A549 (cell line): ENCODE results near the gene SDHAF2. TPM values are rescaled to one million over a fixed set of nuclear protein-coding genes. Genes with fewer than 3 reads are reported as not detected.

Source experiments
- ATAC-seq, 2 experiments: fragments of 200-7000 bp in 1 of 2; fragments of >200 bp in 1 of 2; cut with Nextera tagmentation in 1 of 2; cut with Tn5 transposase in 1 of 2; 3 replicates each; pipeline versions ENCODE4 v1.8.0 to v1.9.1; 2018 to 2020; ENCODE audit warnings: mild to moderate bottlenecking in 1 of 2, moderate library complexity in 1 of 2
- CTCF ChIA-PET: fragments of 300-600 bp; sonication (Branson Sonifier 250); formaldehyde crosslinking; extraction: SDS; loops from one replicate; lab custom pipeline; 2021; ENCODE audit warnings: antibody characterized with exemption, inconsistent platforms; lab: Yijun Ruan, JAX
- POLR2A ChIA-PET: fragments of 350-600 bp; formaldehyde crosslinking; extraction: SDS; loops from one replicate; lab custom pipeline; 2021; ENCODE audit warnings: antibody characterized with exemption, inconsistent platforms; lab: Yijun Ruan, JAX
- DNase-seq, 2 experiments: peaks; one replicate each; pipeline versions ENCODE4 v3.0.0 to v3.0.0-alpha.2; 2011 to 2016; ENCODE audit warnings: low read depth in 1 of 2, low spot score in 1 of 2
- FAIRE-seq: peaks from 2 replicates; lab custom pipeline; 2011; peaks lifted over from hg19 to GRCh38; lab: Jason Lieb, UNC
- H3K27ac ChIP-seq, 2 experiments: fragments of >200 bp; sonication (Bioruptor Twin); formaldehyde crosslinking; 3 replicates each; pipeline ENCODE4 v1.5.1; 2016 to 2017
- H3K4me1 ChIP-seq: fragments of >200 bp; sonication (Bioruptor Twin); formaldehyde crosslinking; 3 replicates; pipeline ENCODE4 v1.6.1; 2016
- H3K4me2 ChIP-seq: fragments of >200 bp; sonication (Bioruptor Twin); formaldehyde crosslinking; 3 replicates; pipeline ENCODE4 v1.6.1; 2016
- H3K4me3 ChIP-seq: fragments of >200 bp; sonication (Bioruptor Twin); formaldehyde crosslinking; 3 replicates; pipeline ENCODE4 v1.5.1; 2016
- H3K9me3 ChIP-seq: fragments of >200 bp; sonication (Bioruptor Twin); formaldehyde crosslinking; 3 replicates; pipeline ENCODE4 v1.6.1; 2016
- BHLHE40 ChIP-seq: IDR thresholded peaks from 2 replicates; pipeline ENCODE4 v1.6.1; 2012; ENCODE audit warnings: low read depth, low read length, inconsistent platforms
- CBX2 ChIP-seq: fragments of 200-600 bp; sonication (generic); IDR thresholded peaks from 2 replicates; pipeline ENCODE4 v1.6.1; 2016; ENCODE audit warnings: low read depth, mild to moderate bottlenecking, borderline replicate concordance
- EHF ChIP-seq: fragments of 250-450 bp; sonication (Bioruptor Pico); IDR thresholded peaks from 2 replicates; pipeline ENCODE4 v1.5.0; 2020; ENCODE audit warnings: mild to moderate bottlenecking
- EHMT2 ChIP-seq: fragments of 200-600 bp; sonication (generic); IDR thresholded peaks from 2 replicates; pipeline ENCODE4 v1.6.1; 2016; ENCODE audit warnings: antibody characterized with exemption, low read depth, mild to moderate bottlenecking, moderate library complexity
- FOSB ChIP-seq: fragments of 250-450 bp; sonication (Bioruptor Pico); IDR thresholded peaks from 2 replicates; pipeline ENCODE4 v1.5.0; 2020; ENCODE audit warnings: mild to moderate bottlenecking, moderate library complexity
- FOXS1 ChIP-seq: fragments of 250-450 bp; sonication (Bioruptor Pico); IDR thresholded peaks from 2 replicates; pipeline ENCODE4 v1.5.0; 2020; ENCODE audit warnings: mild to moderate bottlenecking, moderate library complexity
- HEYL ChIP-seq: fragments of 250-450 bp; sonication (Bioruptor Pico); IDR thresholded peaks from 2 replicates; pipeline ENCODE4 v1.8.0; 2021; ENCODE audit warnings: mild to moderate bottlenecking, moderate library complexity
- HOXB5 ChIP-seq: fragments of 250-450 bp; sonication (Bioruptor Pico); IDR thresholded peaks from 2 replicates; pipeline ENCODE4 v1.5.0; 2020; ENCODE audit warnings: mild to moderate bottlenecking, moderate library complexity
- JUN ChIP-seq, 2 experiments: fragments of >200 bp; sonication (Bioruptor Twin); formaldehyde crosslinking; IDR thresholded peaks; 2 replicates in 1 of 2; 3 replicates in 1 of 2; pipeline ENCODE4 v1.6.1; 2016 to 2017
- KDM1A ChIP-seq: fragments of 200-600 bp; sonication (generic); IDR thresholded peaks from 2 replicates; pipeline ENCODE4 v1.6.1; 2016; ENCODE audit warnings: low read depth, mild to moderate bottlenecking
- KDM5A ChIP-seq: fragments of 200-600 bp; sonication (generic); IDR thresholded peaks from 2 replicates; pipeline ENCODE4 v1.6.1; 2016; ENCODE audit warnings: antibody characterized with exemption, mild to moderate bottlenecking
- MAFK ChIP-seq: fragments of 450-650 bp; IDR thresholded peaks from 2 replicates; pipeline ENCODE4 v1.6.1; 2014; ENCODE audit not compliant: partially characterized antibody
- MAZ ChIP-seq: fragments of 150-350 bp; IDR thresholded peaks from 2 replicates; pipeline ENCODE4 v1.6.1; 2014; ENCODE audit warnings: antibody characterized with exemption, low read depth, low read length, borderline replicate concordance
- MYC ChIP-seq: IDR thresholded peaks from 2 replicates; pipeline ENCODE4 v1.6.1; 2012; ENCODE audit warnings: mild to moderate bottlenecking, inconsistent platforms, low read length, improper control_type of control experiment, borderline replicate concordance
- PHF8 ChIP-seq: fragments of 200-600 bp; sonication (generic); IDR thresholded peaks from 2 replicates; pipeline ENCODE4 v1.6.1; 2016; ENCODE audit warnings: low read depth, mild to moderate bottlenecking, antibody characterized with exemption, moderate library complexity, borderline replicate concordance
- RAD21 ChIP-seq, 2 experiments: fragments of >200 bp in 1 of 2; sonication (Bioruptor Twin) in 1 of 2; formaldehyde crosslinking in 1 of 2; IDR thresholded peaks in 1 of 2; conservative IDR thresholded peaks in 1 of 2; 2 replicates in 1 of 2; 3 replicates in 1 of 2; pipeline ENCODE4 v1.6.1; 2012 to 2018; ENCODE audit warnings: inconsistent platforms in 1 of 2
- RARB ChIP-seq: fragments of 250-450 bp; sonication (Bioruptor Pico); IDR thresholded peaks from 2 replicates; pipeline ENCODE4 v1.8.0; 2021; ENCODE audit warnings: mild to moderate bottlenecking, moderate library complexity
- RFX5 ChIP-seq: fragments of 450-650 bp; IDR thresholded peaks from 2 replicates; pipeline ENCODE4 v1.7.1; 2014; ENCODE audit warnings: antibody characterized with exemption, mild to moderate bottlenecking, moderate library complexity
- RNF2 ChIP-seq: fragments of 200-600 bp; sonication (generic); IDR thresholded peaks from 2 replicates; pipeline ENCODE4 v1.6.1; 2016; ENCODE audit warnings: low read depth, mild to moderate bottlenecking, antibody characterized with exemption, moderate library complexity, borderline replicate concordance
- TP53 ChIP-seq: fragments of 250-450 bp; sonication (Bioruptor Pico); IDR thresholded peaks from 2 replicates; pipeline ENCODE4 v1.5.0; 2021; ENCODE audit warnings: mild to moderate bottlenecking, moderate library complexity
- ZC3H11A ChIP-seq: fragments of 450-650 bp; IDR thresholded peaks from 2 replicates; pipeline ENCODE4 v1.6.1; 2014; ENCODE audit warnings: antibody characterized with exemption, mild to moderate bottlenecking
- ZFP36 ChIP-seq: fragments of 450-650 bp; IDR thresholded peaks from 2 replicates; pipeline ENCODE4 v1.6.1; 2014; ENCODE audit warnings: borderline replicate concordance; ENCODE audit not compliant: partially characterized antibody
- ZSCAN20 ChIP-seq: fragments of 250-450 bp; sonication (Bioruptor Pico); IDR thresholded peaks from 2 replicates; pipeline ENCODE4 v1.8.0; 2022; ENCODE audit warnings: mild to moderate bottlenecking, moderate library complexity
- WGBS: methylation state at CpG from one replicate; pipeline ENCODE4 v1.1.6; 2017; ENCODE audit errors: missing lambda C conversion rate; 5-methylcytosine and 5-hydroxymethylcytosine counted together
- polyA plus RNA-seq, 4 experiments: library from polyadenylated mRNA; depleted of rRNA in 3 of 4; stranded (reverse); fragments of >200 nt; fragmentation: RNase III in 1 of 4; extraction: RNeasy Plus Mini Kit Qiagen cat#74134 plus additional on column Dnase treatment in 1 of 4; gene quantifications; 2 replicates in 3 of 4; 3 replicates in 1 of 4; pipeline ENCODE4 v1.2.3, GENCODE V29; 2011 to 2017
- TF ChIP-seq, protein P1 (sequence below): fragments of 150-350 bp; IDR thresholded peaks from 2 replicates; pipeline ENCODE4 v1.6.1; 2014; ENCODE audit warnings: low read depth, mild to moderate bottlenecking, low read length
- TF ChIP-seq, protein P2 (sequence below): IDR thresholded peaks from 2 replicates; pipeline ENCODE4 v1.6.1; 2012; ENCODE audit warnings: low read depth, borderline replicate concordance
- TF ChIP-seq, protein P3 (sequence below): fragments of 250-450 bp; sonication (Bioruptor Pico); IDR thresholded peaks from 2 replicates; pipeline ENCODE4 v1.5.0; 2021; ENCODE audit warnings: mild to moderate bottlenecking, moderate library complexity, borderline replicate concordance
- TF ChIP-seq, protein P4 (sequence below): IDR thresholded peaks from 2 replicates; pipeline ENCODE4 v1.6.1; 2012
- TF ChIP-seq, protein P5 (sequence below): fragments of >200 bp; sonication (Bioruptor Twin); formaldehyde crosslinking; IDR thresholded peaks from 3 replicates; pipeline ENCODE4 v1.6.1; 2016
- TF ChIP-seq, protein P6 (sequence below): fragments of 250-450 bp; sonication (Bioruptor Pico); IDR thresholded peaks from 2 replicates; pipeline ENCODE4 v1.5.0; 2020; ENCODE audit warnings: low read depth, mild to moderate bottlenecking, moderate library complexity

Gene SDHAF2
- polyA plus RNA-seq, 2 of the 4 experiments (the other 2 are of a cell fraction): 44.4 to 76.4 TPM

DNA sequence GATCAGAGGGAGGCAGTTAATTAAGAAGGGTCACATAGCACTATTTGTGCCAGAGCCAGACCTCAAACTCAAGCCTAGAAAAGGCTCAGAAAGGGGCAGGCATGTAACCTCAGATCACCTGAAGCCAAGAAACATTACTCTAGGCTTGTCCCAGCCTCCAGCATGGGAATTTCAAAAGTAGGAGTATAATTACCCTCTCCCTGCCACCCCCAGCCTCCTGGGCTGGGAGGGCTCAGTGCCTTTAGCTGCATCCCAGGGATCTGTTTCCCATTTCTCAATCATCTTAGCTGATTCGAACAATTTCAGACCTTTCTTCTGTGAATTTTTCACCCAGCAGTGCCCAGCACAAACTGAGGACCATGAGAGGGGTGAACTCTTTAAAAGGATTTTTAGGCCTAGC lies 45.5 kb downstream of the SDHAF2 start (continued):
- TF ChIP-seq KDM1A (no peak), MAFK (no peak), PHF8 (no peak), ZSCAN20 (no peak)

DNA sequence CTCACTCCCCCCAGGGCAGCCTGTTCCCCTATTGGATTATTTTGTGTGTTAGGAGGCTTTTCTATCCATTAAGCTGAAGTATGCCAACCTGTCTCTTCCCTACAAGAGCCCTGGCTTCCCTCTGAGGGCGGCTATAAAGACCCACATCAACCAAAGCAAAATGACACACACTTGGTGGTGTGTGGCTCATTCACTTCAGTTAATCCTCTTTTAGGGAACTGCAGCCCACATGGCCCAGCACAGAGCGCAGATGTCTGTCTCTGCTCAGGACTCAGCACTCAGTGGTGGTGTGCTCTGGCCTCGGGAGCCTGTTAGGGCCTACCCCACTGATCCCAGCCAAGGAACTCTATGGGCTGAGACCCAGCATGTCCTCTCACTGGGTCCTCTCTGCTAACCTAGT lies 46.4 kb downstream of the SDHAF2 start:
- no peaks in the 10 kb centered on the region for H3K4me1 ChIP-seq
- no peak overlapping the region for H3K27ac ChIP-seq
- H3K9me3 ChIP-seq: no peaks in the 10 kb centered on the region
- TF ChIP-seq ZC3H11A (no peak), EHF (CRISPR knock-in tag) (no peak), ZFP36 (no peak), RFX5 (no peak), MYC (no peak), KDM5A (no peak), MAFK (no peak), RAD21 (conservative IDR thresholded peaks at IDR 0.05 in 1 of 2, IDR thresholded peaks at IDR 0.05 in 1 of 2) (no peak), MAZ (no peak), CBX2 (no peak), RNF2 (no peak), RARB (CRISPR knock-in tag) (no peak)
- TF ChIP-seq, protein P1, sequence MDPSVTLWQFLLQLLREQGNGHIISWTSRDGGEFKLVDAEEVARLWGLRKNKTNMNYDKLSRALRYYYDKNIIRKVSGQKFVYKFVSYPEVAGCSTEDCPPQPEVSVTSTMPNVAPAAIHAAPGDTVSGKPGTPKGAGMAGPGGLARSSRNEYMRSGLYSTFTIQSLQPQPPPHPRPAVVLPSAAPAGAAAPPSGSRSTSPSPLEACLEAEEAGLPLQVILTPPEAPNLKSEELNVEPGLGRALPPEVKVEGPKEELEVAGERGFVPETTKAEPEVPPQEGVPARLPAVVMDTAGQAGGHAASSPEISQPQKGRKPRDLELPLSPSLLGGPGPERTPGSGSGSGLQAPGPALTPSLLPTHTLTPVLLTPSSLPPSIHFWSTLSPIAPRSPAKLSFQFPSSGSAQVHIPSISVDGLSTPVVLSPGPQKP: no peak
- TF ChIP-seq, protein P2, sequence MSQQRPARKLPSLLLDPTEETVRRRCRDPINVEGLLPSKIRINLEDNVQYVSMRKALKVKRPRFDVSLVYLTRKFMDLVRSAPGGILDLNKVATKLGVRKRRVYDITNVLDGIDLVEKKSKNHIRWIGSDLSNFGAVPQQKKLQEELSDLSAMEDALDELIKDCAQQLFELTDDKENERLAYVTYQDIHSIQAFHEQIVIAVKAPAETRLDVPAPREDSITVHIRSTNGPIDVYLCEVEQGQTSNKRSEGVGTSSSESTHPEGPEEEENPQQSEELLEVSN: no peak
- no peak for FAIRE-seq
- H3K4me2 ChIP-seq: no peak overlapping the region
- CTCF ChIA-PET: interaction anchor here (0.6 to 9.1 kb wide), 19 partner anchors 8 to 271 kb away, joined by 3 to 141 read pairs (median 27); partner anchors contain the start of gene LRRC10B
- no peak for ATAC-seq
- DNase-seq: no peak
- POLR2A ChIA-PET: interaction anchor here (0.9 kb wide), 1 partner anchor 40 kb away, joined by 3 read pairs; no protein-coding TSS in a partner anchor
- 88% methylated on average over 3 of the region's 3 CpGs for WGBS
- no peak overlapping the region for H3K4me3 ChIP-seq

DNA sequence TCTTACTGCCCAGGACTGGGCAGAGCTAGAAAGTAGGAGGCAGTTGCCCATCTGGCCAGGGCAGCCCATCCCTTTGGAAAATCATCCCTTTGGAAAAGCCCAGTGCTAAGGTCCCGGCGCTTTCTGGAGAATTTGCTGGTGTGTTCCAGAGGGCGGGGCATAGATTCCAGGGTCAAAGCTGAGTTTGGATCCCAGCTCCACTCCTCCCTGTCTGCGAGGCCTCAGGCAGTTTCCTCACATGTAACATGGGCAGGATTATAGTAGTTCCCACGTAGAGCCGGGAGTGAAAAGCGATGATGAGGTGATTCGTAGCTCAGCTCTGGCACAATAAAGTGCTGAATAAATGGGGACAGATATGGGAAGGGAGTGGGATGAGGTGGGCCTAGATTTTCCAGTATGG lies 47.2 kb downstream of the SDHAF2 start:
- ATAC-seq (no peak), DNase-seq (no peak)
- POLR2A ChIA-PET: interaction anchor here (0.9 kb wide), 1 partner anchor 40 kb away, joined by 3 read pairs; no protein-coding TSS in a partner anchor

More for the DNA sequence above, 47.2 kb downstream of the SDHAF2 start:
- 51% methylated on average over 8 of the region's 8 CpGs for WGBS
- H3K9me3 ChIP-seq: no peaks in the 10 kb centered on the region
- no peak for FAIRE-seq
- CTCF ChIA-PET: interaction anchor here (0.6 to 9.1 kb wide), 38 partner anchors 9 to 276 kb away, joined by 3 to 141 read pairs (median 6); partner anchors contain the start of genes LRRC10B and SYT7
- H3K4me1 ChIP-seq: no peaks in the 10 kb centered on the region
- H3K4me2 ChIP-seq: no peak overlapping the region; the same call in 2 of the 3 replicates
- H3K27ac ChIP-seq: no peak overlapping the region
- TF ChIP-seq, protein P3, sequence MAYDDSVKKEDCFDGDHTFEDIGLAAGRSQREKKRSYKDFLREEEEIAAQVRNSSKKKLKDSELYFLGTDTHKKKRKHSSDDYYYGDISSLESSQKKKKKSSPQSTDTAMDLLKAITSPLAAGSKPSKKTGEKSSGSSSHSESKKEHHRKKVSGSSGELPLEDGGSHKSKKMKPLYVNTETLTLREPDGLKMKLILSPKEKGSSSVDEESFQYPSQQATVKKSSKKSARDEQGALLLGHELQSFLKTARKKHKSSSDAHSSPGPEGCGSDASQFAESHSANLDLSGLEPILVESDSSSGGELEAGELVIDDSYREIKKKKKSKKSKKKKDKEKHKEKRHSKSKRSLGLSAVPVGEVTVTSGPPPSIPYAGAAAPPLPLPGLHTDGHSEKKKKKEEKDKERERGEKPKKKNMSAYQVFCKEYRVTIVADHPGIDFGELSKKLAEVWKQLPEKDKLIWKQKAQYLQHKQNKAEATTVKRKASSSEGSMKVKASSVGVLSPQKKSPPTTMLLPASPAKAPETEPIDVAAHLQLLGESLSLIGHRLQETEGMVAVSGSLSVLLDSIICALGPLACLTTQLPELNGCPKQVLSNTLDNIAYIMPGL: no peak
- TF ChIP-seq MAFK: no peak
- TF ChIP-seq JUN (IDR thresholded peaks at IDR 0.05): no peak
- TF ChIP-seq, protein P4, sequence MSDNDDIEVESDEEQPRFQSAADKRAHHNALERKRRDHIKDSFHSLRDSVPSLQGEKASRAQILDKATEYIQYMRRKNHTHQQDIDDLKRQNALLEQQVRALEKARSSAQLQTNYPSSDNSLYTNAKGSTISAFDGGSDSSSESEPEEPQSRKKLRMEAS: no peak
- TF ChIP-seq HOXB5: no peak
- TF ChIP-seq, protein P5, sequence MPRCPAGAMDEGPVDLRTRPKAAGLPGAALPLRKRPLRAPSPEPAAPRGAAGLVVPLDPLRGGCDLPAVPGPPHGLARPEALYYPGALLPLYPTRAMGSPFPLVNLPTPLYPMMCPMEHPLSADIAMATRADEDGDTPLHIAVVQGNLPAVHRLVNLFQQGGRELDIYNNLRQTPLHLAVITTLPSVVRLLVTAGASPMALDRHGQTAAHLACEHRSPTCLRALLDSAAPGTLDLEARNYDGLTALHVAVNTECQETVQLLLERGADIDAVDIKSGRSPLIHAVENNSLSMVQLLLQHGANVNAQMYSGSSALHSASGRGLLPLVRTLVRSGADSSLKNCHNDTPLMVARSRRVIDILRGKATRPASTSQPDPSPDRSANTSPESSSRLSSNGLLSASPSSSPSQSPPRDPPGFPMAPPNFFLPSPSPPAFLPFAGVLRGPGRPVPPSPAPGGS: no peak
- TF ChIP-seq RFX5: no peak
- TF ChIP-seq BHLHE40: no peak
- no peak for TF ChIP-seq RARB (CRISPR knock-in tag)
- no peak for TF ChIP-seq FOSB (CRISPR knock-in tag)
- TF ChIP-seq, protein P6, sequence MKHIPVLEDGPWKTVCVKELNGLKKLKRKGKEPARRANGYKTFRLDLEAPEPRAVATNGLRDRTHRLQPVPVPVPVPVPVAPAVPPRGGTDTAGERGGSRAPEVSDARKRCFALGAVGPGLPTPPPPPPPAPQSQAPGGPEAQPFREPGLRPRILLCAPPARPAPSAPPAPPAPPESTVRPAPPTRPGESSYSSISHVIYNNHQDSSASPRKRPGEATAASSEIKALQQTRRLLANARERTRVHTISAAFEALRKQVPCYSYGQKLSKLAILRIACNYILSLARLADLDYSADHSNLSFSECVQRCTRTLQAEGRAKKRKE (CRISPR knock-in tag): no peak
- TF ChIP-seq EHMT2: no peak
- no peak for TF ChIP-seq HEYL (CRISPR knock-in tag)
- no peak for TF ChIP-seq FOXS1 (CRISPR knock-in tag)
- TF ChIP-seq TP53 (CRISPR knock-in tag): no peak
- H3K4me3 ChIP-seq: no peak overlapping the region
